BLaER1 (cell line): ENCODE data around the gene UPK1A.
"Not testable (repeated sequence)": the region's sequence is repeated elsewhere in the genome, so short reads cannot be mapped to it uniquely, and the experiment has no call there.

Experiments used
- H3K27ac ChIP-seq: shearing (Covaris generic); formaldehyde crosslinking; 2 replicates; pipeline ENCODE4 v1.8.1; 2022
- H3K27me3 ChIP-seq: shearing (Covaris generic); formaldehyde crosslinking; 2 replicates; pipeline ENCODE4 v1.8.1; 2022
- H3K36me3 ChIP-seq: shearing (Covaris generic); formaldehyde crosslinking; 2 replicates; pipeline ENCODE4 v1.8.1; 2022
- H3K4me1 ChIP-seq: shearing (Covaris generic); formaldehyde crosslinking; 2 replicates; pipeline ENCODE4 v1.8.1; 2022
- H3K4me2 ChIP-seq: shearing (Covaris generic); formaldehyde crosslinking; 2 replicates; pipeline ENCODE4 v1.8.1; 2022
- H3K4me3 ChIP-seq: shearing (Covaris generic); formaldehyde crosslinking; 2 replicates; pipeline ENCODE4 v1.8.1; 2022
- H3K9ac ChIP-seq: shearing (Covaris generic); formaldehyde crosslinking; 2 replicates; pipeline ENCODE4 v1.8.1; 2022
- H3K9me3 ChIP-seq: shearing (Covaris generic); formaldehyde crosslinking; 2 replicates; pipeline ENCODE4 v1.8.1; 2022
- H4K20me1 ChIP-seq: shearing (Covaris generic); formaldehyde crosslinking; 2 replicates; pipeline ENCODE4 v1.8.1; 2022
- Cebpa-rat ChIP-seq: shearing (Covaris generic); IDR thresholded peaks from 2 replicates; pipeline ENCODE4 v1.8.1; 2022

UPK1A gene

DNA sequence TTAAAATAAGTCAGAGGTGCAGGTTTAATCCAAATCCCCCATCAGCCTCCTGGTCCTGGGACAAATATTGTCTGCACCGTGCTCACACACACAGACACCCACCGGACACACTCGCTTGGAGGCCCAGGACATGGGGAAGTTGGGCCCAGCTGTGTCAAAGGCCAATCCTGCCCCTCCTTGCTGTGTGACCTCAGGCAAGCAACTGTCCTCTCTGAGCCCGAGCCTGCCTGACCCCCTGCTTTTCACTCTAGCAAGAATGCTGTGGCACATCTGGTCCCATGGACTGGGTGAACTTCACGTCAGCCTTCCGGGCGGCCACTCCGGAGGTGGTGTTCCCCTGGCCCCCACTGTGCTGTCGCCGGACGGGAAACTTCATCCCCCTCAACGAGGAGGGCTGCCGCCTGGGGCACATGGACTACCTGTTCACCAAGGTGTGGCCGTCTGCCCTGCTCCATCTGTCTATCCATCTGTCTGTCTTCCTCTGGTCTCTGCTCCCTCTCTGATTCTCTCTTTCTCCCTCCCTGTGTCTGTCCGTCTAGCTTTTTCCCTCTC, 9.3 kb downstream of the UPK1A start:
- H3K27ac ChIP-seq: no peak overlapping the region
- H3K4me2 ChIP-seq: no peak overlapping the region
- no peak for TF ChIP-seq Cebpa-rat
- H3K36me3 ChIP-seq: no peaks in the 10 kb centered on the region
- no peaks in the 10 kb centered on the region for H3K9me3 ChIP-seq
- no peak overlapping the region for H3K4me3 ChIP-seq
- no peaks in the 10 kb centered on the region for H4K20me1 ChIP-seq
- H3K27me3 ChIP-seq: peaks cover 25% of the 10 kb centered on the region
- H3K4me1 ChIP-seq: 0 out of 2 replicates have a peak, but pooled peaks cover 5% of the 10 kb centered on the region
- no peak overlapping the region for H3K9ac ChIP-seq

DNA sequence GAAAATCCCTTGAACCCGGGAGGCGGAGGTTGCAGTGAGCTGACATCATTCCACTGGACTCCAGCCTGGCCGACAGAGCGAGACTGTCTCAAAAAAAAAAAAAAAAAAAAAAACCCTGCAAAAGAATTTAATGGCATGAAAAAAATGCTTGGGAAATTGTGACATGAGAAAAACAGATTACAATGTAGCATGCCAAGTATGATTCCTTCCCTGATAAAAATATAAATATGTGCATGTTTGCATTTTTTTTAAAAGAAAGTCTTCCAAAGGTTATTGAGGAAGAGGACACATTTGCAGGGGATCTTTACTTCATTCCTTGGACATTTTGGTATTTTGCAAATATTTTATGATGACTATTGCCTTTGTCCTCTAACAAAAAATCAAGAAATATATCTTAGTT, 23.5 kb downstream of the UPK1A start:
- H3K4me3 ChIP-seq: no peak overlapping the region
- no peak overlapping the region for H3K9ac ChIP-seq
- H4K20me1 ChIP-seq: no peaks in the 10 kb centered on the region
- no peak overlapping the region for H3K27ac ChIP-seq
- no peak for TF ChIP-seq Cebpa-rat
- no peaks in the 10 kb centered on the region for H3K27me3 ChIP-seq
- no peaks in the 10 kb centered on the region for H3K9me3 ChIP-seq
- H3K36me3 ChIP-seq: no peaks in the 10 kb centered on the region
- H3K4me2 ChIP-seq: no peak overlapping the region
- peaks cover 17% of the 10 kb centered on the region; the same call in 1 of the 2 replicates for H3K4me1 ChIP-seq

DNA sequence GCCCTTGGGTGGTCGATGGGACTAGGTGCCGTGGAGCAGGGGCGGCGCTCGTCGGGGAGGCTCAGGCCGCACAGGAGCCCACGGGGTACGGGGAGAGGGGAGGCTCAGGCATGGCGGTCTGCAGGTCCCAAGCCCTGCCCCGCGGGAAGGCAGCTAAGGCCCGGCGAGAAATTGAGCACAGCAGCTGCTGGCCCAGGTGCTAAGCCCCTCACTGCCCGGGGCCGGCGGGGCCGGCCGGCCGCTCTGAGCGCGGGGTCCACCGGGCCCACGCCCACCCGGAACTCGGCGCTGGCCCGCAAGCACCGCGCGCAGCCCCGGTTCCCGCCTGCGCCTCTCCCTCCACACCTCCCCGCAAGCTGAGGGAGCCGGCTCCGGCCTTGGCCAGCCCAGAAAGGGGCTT, 24.8 kb downstream of the UPK1A start:
- H3K4me2 ChIP-seq, H3K27ac ChIP-seq, H3K36me3 ChIP-seq, H3K4me3 ChIP-seq, H3K9ac ChIP-seq, H3K27me3 ChIP-seq, H4K20me1 ChIP-seq, H3K9me3 ChIP-seq: not testable (repeated sequence)
- peaks cover 17% of the 10 kb centered on the region; the same call in 1 of the 2 replicates for H3K4me1 ChIP-seq

DNA sequence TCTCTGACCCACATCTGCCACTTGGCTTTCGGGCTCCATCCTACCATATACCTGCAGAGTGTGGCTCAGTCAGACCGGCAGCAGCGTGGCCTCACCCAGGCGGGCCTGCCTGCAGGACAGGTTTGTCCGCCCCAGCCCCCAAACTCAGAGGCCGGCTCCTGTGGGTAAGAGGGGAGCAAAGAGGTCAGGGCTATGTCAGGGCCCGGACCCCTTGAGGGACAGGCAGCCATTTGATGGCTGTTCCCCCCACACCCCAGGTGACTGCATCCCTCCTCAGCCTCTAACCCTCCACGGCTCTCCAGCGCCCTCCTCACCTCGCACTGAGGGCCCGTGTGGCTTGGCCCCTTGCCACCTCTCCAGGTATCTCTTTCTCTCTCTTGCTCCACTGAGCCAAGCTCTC, 25.7 kb downstream of the UPK1A start:
- TF ChIP-seq Cebpa-rat: no peak
- Histone ChIP-seq H3K9ac (no peak overlapping the region), H3K4me2 (no peak overlapping the region), H4K20me1 (no peaks in the 10 kb centered on the region), H3K9me3 (no peaks in the 10 kb centered on the region), H3K4me1 (peaks cover 17% of the 10 kb centered on the region; the same call in 1 of the 2 replicates), H3K4me3 (no peak overlapping the region), H3K27me3 (no peaks in the 10 kb centered on the region), H3K27ac (no peak overlapping the region), H3K36me3 (no peaks in the 10 kb centered on the region)

DNA sequence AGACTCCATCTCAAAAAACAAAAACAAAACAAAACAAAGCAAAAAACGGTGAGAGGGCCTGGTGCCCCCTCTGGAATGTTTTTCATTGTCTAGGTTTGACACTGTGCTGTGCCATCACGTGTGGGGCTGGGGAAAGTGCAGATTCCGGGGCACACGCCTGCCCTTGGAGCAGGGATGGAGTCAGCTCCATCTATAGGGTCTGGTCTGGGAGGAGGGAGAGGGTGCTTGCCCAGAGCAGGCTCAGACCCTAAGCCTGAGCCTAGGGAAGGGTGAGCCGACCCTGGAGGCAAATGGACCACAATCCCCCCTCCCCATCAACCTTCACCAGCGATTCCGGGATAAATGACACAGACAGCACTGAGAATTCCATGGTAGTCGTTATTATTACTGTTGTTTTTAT, 27.1 kb downstream of the UPK1A start:
- Histone ChIP-seq H3K4me2 (no peak overlapping the region), H3K36me3 (no peaks in the 10 kb centered on the region), H3K9me3 (no peaks in the 10 kb centered on the region), H3K9ac (0 out of 2 replicates have a peak overlapping the region, but pooled peaks have one; percentile 32), H4K20me1 (no peaks in the 10 kb centered on the region), H3K4me3 (no peak overlapping the region), H3K27me3 (no peaks in the 10 kb centered on the region), H3K27ac (no peak overlapping the region), H3K4me1 (peaks cover 13% of the 10 kb centered on the region; the same call in 1 of the 2 replicates)
- no peak for TF ChIP-seq Cebpa-rat

DNA sequence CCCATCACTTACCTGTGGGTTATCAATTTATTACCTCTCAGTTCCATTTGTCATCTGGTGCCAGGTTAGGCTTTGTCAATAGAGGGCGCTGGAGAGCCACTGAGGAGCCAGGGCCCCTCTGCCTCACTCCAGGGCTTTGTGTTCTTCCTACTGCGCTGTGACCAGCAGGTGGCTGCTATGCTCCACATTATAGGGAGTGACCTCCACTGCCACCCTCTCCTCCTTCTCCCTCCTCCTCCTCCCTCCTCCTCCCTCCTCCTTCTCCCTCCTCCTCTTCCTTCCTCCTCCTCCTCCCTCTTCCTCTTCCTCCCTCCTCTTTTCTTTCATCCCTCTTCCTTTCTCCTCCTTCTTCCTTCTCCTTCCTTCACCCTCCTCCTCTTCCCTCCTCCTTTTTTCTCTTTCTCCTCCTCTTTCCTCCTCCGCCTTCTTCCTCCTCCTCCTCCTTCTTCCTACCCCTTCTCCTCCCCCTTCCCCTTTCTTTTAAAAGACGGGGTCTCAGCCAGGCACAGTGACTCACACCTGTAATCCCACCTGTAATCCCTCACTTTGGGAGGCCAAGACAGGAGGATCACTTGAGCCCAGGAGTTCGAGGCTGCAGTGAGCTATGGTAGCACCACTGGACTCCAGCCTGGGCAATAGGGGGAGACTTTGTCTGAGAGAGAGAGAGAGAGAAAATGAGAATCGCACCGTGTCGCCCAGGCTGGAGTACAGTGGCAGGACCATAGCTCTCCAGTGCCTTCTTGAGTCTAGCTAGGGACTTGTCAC, 27.7 kb downstream of the UPK1A start:
- Histone ChIP-seq H3K36me3 (no peaks in the 10 kb centered on the region), H3K9me3 (no peaks in the 10 kb centered on the region), H3K27ac (no peak overlapping the region), H3K4me1 (peaks cover 13% of the 10 kb centered on the region; the same call in 1 of the 2 replicates), H3K4me3 (no peak overlapping the region), H3K4me2 (no peak overlapping the region), H3K27me3 (no peaks in the 10 kb centered on the region), H3K9ac (no peak overlapping the region), H4K20me1 (no peaks in the 10 kb centered on the region)
- TF ChIP-seq Cebpa-rat: no peak

DNA sequence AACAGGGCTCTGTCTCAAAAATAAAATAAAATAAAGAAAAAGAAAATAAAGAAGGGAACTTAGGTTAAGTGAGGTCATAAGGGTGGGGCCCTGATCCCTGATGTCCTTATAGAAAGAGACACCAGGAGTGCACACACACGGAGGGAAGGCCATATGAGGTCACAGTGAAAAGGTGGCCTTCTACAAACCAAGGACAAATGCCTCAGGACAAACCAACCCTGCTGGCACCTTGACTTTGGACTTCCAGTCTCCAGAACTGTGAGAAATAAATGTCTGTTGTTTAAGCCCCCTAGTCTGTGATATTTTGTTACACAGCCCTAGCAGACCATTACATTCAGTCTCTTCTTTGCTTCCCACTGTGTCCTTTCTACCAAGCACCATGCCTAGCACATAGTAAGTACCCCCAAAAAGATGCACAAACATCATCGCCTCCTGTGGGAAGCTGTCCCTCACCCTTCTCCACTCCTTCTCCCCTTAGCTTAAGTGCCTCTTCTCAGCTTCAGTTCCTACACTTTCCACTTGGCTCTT, 29.6 kb downstream of the UPK1A start:
- TF ChIP-seq Cebpa-rat: no peak
- Histone ChIP-seq H3K27ac (no peak overlapping the region), H3K4me3 (no peak overlapping the region), H3K9ac (no peak overlapping the region), H3K4me1 (peaks cover 13% of the 10 kb centered on the region; the same call in 1 of the 2 replicates), H4K20me1 (no peaks in the 10 kb centered on the region), H3K4me2 (no peak overlapping the region), H3K27me3 (no peaks in the 10 kb centered on the region), H3K36me3 (no peaks in the 10 kb centered on the region), H3K9me3 (no peaks in the 10 kb centered on the region)

DNA sequence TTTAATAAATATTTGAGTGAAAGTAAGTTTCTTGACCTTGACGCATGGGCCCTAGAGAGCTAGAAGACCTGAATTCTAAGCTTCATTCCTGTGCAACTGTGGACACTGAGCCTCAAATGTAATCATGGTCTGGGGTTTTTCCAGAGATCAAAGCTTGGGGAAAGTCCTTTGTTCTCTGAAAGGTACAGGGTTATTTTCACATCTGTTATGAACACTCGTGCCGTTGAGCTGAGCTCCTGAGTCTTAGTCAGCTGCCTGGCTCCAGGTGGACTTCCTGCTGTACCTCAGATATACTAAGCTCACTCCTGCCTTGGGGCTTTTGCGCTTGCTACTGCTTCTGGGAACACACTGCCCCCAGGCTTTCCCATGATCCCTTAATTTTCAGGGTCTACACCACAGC, 30.5 kb downstream of the UPK1A start:
- TF ChIP-seq Cebpa-rat: no peak
- no peaks in the 10 kb centered on the region for H4K20me1 ChIP-seq
- no peak overlapping the region for H3K4me2 ChIP-seq
- H3K36me3 ChIP-seq: no peaks in the 10 kb centered on the region
- no peak overlapping the region for H3K9ac ChIP-seq
- H3K4me1 ChIP-seq: peaks cover 13% of the 10 kb centered on the region; the same call in 1 of the 2 replicates
- H3K27me3 ChIP-seq: no peaks in the 10 kb centered on the region
- H3K9me3 ChIP-seq: no peaks in the 10 kb centered on the region
- no peak overlapping the region for H3K4me3 ChIP-seq
- H3K27ac ChIP-seq: no peak overlapping the region

DNA sequence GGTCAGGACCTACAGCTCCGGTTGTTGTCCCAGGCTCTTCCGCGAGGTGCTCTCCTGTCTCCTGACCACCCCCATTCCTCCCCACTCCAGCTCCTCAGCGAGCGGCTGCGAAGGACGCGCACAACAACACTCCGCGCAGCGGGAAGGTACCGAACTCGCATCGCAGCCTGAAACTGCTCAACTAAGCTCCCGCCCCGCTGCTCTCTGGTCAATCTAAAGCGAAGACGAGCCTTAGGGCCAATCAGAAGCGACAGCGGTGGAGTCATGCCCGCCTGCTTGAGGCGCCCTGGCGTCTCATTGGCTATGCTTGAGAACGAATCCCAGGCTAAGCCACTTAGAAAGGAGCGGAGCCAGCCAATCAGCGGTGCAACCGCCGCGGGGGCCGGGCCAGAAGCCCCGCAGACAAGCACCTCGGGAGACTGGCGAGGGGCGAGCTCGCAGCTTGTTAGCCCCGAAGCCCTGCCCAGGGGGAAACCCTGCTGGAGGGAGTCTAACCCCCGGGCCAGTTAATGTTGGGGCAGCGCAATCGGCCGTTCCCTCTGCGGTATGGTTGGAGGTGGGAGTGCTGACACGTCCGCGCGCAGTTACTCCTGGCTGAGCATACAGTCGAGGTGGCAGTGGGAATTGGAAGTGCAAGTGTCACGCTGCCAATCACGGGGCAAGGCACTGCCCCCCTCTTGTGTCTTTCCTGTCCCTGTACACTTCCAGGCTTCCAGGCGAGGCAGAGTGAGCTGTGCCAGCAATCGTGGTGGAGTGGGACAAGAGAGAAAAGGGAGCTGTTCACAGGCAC, 36.1 kb downstream of the UPK1A start:
- Histone ChIP-seq H3K27me3 (peaks cover 10% of the 10 kb centered on the region; the same call in 1 of the 2 replicates), H3K36me3 (no peaks in the 10 kb centered on the region), H3K27ac (no peak overlapping the region), H3K4me3 (peak overlapping the region; percentile 62), H4K20me1 (no peaks in the 10 kb centered on the region), H3K4me1 (0 out of 2 replicates have a peak, but pooled peaks cover 7% of the 10 kb centered on the region), H3K4me2 (peak overlapping the region; percentile 73), H3K9ac (peak overlapping the region; percentile 15; the same call in 1 of the 2 replicates), H3K9me3 (no peaks in the 10 kb centered on the region)
- TF ChIP-seq Cebpa-rat: no peak
